Tibial nerve (tissue), 4 donors: ENCODE data around the gene ECE1. TPM values are rescaled to one million over a fixed set of nuclear protein-coding genes. Genes with fewer than 3 reads are reported as not detected.
"Not testable (repeated sequence)": the region's sequence is repeated elsewhere in the genome, so short reads cannot be mapped to it uniquely, and the experiment has no call there.

Source experiments
- DNase-seq, 2 donors: peaks; one replicate each; pipeline ENCODE4 v3.0.0-alpha.2; 2019; ENCODE audit warnings: low spot score in 2 of 2
- H3K27ac ChIP-seq, 4 donors: fragments of 200-600 bp; sonication (generic) in 3 of 4; one replicate each; pipeline ENCODE4 v1.5.1; 2017 to 2019; ENCODE audit warnings: mild to moderate bottlenecking in 1 of 4
- H3K27me3 ChIP-seq, 2 donors: fragments of 200-600 bp; sonication (generic) in 1 of 2; one replicate each; pipeline versions ENCODE4 v1.5.1 to v1.6.0; 2017 to 2019
- H3K36me3 ChIP-seq, 3 donors: fragments of 200-600 bp; sonication (generic); one replicate each; pipeline ENCODE4 v1.5.1; 2018 to 2019
- H3K4me1 ChIP-seq, 4 donors: fragments of 200-600 bp; sonication (generic) in 3 of 4; one replicate each; pipeline ENCODE4 v1.5.1; 2017 to 2019
- H3K4me3 ChIP-seq, 4 donors: fragments of 200-600 bp; sonication (generic) in 3 of 4; one replicate each; pipeline ENCODE4 v1.5.1; 2017 to 2019; ENCODE audit warnings: mild to moderate bottlenecking in 1 of 4, moderate library complexity in 1 of 4
- H3K9me3 ChIP-seq, 4 donors: fragments of 200-600 bp; sonication (generic) in 3 of 4; one replicate each; pipeline ENCODE4 v1.5.1; 2017 to 2019
- EP300 ChIP-seq, 2 donors: sonication (generic); formaldehyde crosslinking; IDR thresholded peaks; one replicate each; pipeline ENCODE4 v1.6.1; 2017; ENCODE audit warnings: antibody characterized with exemption in 2 of 2, mild to moderate bottlenecking in 1 of 2
- POLR2A ChIP-seq, 2 donors: fragments of 450-650 bp; IDR thresholded peaks; one replicate each; pipeline ENCODE4 v1.6.1; 2017; ENCODE audit warnings: antibody characterized with exemption in 2 of 2, mild to moderate bottlenecking in 2 of 2, moderate library complexity in 2 of 2
- WGBS, 2 donors: methylation state at CpG; one replicate each; pipeline ENCODE4 v1.1.5; 2018; 5-methylcytosine and 5-hydroxymethylcytosine counted together
- total RNA-seq, 4 donors: library from RNA; depleted of rRNA; stranded (reverse); fragments of >200 nt; gene quantifications; one replicate each; pipeline ENCODE4 v1.1.0, GENCODE V29; 2016
- TF ChIP-seq, protein P1 (sequence below), 5 experiments: fragments of 200-600 bp in 3 of 5; fragments of 450-650 bp in 2 of 5; sonication (generic) in 3 of 5; IDR thresholded peaks; one replicate each; pipeline ENCODE4 v1.5.1; 2016 to 2019; ENCODE audit warnings: antibody characterized with exemption in 5 of 5, mild to moderate bottlenecking in 3 of 5, moderate library complexity in 2 of 5

Gene ECE1
- total RNA-seq, 4 donors from 2014 or later, result 84.1 to 128 (median 110) TPM

DNA sequence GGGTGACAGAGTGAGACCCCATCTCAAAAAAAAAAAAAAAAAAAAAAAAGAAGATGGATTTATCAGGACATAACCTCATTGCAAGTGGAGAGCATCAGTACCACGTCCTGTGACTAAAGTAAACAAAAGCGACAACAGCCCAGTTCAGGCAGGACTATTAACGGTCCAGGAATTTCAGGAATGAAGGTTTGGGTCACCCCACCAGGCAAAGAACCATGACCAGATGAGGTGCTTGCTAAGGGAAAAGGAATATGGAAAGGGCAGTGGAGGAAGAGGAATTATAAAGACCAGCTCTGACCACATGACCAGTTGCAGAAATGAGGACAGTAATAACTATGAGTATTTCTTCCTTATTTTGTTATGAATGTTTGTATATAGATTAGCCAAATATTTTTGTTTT lies 78.1 kb downstream of the ECE1 start:
- Histone ChIP-seq H3K4me1 (no peaks in the 10 kb centered on the region), H3K9me3 (no peaks in the 10 kb centered on the region), H3K27me3 (no peaks in the 10 kb centered on the region), H3K4me3 (no peak overlapping the region), H3K36me3 (no peaks in the 10 kb centered on the region), H3K27ac (no peak overlapping the region)
- TF ChIP-seq, protein P1, sequence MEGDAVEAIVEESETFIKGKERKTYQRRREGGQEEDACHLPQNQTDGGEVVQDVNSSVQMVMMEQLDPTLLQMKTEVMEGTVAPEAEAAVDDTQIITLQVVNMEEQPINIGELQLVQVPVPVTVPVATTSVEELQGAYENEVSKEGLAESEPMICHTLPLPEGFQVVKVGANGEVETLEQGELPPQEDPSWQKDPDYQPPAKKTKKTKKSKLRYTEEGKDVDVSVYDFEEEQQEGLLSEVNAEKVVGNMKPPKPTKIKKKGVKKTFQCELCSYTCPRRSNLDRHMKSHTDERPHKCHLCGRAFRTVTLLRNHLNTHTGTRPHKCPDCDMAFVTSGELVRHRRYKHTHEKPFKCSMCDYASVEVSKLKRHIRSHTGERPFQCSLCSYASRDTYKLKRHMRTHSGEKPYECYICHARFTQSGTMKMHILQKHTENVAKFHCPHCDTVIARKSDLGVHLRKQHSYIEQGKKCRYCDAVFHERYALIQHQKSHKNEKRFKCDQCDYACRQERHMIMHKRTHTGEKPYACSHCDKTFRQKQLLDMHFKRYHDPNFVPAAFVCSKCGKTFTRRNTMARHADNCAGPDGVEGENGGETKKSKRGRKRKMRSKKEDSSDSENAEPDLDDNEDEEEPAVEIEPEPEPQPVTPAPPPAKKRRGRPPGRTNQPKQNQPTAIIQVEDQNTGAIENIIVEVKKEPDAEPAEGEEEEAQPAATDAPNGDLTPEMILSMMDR (IDR thresholded peaks at IDR 0.05), result no peak
- no peak for TF ChIP-seq EP300 (IDR thresholded peaks at IDR 0.05)
- no peak for TF ChIP-seq POLR2A (IDR thresholded peaks at IDR 0.05)
- 51 to 55% methylated on average over 3 of the region's 3 CpGs for WGBS, 2 donors
- DNase-seq, result no peak

DNA sequence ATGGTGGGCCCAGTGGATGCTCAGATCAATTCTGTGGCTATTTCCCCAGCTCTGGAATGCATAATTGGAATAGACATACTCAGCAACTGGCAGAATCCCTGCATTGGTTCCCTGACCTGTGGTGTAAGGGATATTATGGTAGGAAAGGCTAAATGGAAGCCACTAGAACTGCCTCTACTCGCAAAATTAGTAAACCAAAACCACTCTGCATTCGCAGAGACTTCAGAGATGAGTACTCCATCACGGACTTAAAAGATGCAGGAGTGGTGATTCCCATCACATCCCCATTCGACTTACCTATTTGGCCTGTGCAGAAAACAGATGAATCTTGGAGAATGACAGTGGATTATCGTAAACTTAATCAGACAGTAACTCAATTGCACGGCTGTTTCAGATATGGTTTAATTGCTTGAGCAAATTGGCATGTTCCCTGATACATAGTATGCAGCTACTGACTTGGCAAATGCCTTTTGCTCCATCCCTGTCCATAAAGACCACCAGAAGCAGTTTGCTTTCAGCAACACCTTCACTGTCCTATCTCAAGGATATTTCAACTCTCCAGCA lies 82.0 kb downstream of the ECE1 start:
- H3K27me3 ChIP-seq, H3K4me1 ChIP-seq, H3K4me3 ChIP-seq, H3K36me3 ChIP-seq, H3K9me3 ChIP-seq, DNase-seq, H3K27ac ChIP-seq: not testable (repeated sequence)
- 87 to 89% methylated on average over 6 of the region's 6 CpGs for WGBS, 2 donors

DNA sequence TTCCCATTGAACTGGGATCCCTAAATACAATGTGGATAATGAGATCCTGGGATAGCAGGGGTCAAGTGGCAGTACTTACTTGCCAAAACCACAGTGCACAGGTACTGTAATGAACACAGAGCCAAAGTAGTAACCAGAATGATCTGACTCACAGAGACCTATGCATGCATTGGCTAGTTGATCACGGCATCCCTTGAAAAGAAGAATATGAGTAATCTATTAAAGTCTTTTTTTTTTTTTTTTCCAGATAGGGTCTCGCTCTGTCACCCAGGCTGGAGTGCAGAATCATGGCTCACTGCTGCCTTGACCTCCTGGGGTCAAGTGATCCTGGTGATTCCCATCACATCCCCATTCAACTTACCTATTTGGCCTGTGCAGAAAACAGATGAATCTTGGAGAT lies 84.1 kb downstream of the ECE1 start:
- H3K9me3 ChIP-seq, result no peaks in the 10 kb centered on the region
- TF ChIP-seq, protein P1 (IDR thresholded peaks at IDR 0.05), result no peak
- no peak for TF ChIP-seq POLR2A (IDR thresholded peaks at IDR 0.05)
- no peak for TF ChIP-seq EP300 (IDR thresholded peaks at IDR 0.05)
- H3K4me1 ChIP-seq, result no peaks in the 10 kb centered on the region
- no peaks in the 10 kb centered on the region for H3K27me3 ChIP-seq
- DNase-seq, result no peak
- no peak overlapping the region for H3K4me3 ChIP-seq
- no peaks in the 10 kb centered on the region for H3K36me3 ChIP-seq
- H3K27ac ChIP-seq, result no peak overlapping the region
- 77 to 93% methylated on average over 2 of the region's 2 CpGs for WGBS, 2 donors

DNA sequence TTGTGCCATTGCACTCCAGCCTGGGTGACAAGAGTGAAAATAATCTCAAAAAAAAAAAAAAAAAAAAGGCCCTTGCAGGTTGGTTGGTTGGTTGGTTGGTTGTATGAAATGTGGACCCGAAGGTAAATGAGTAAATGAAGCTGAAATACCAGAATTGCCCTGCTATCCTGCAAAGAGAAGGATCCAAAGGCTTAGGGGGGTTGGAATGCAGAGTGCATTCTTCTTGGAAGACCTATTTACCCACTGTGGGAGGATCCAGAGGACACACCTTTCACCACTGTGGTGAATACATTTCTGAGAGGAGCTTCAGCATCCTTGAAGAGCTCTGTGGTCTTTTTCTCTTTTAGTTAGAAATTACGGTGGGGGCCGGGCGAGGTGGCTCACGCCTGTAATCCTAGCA lies 84.8 kb downstream of the ECE1 start:
- WGBS, 2 donors, result 93 to 100% methylated on average over 5 of the region's 5 CpGs
- H3K4me1 ChIP-seq, result no peaks in the 10 kb centered on the region
- TF ChIP-seq, protein P1 (IDR thresholded peaks at IDR 0.05), result no peak
- no peak for TF ChIP-seq POLR2A (IDR thresholded peaks at IDR 0.05)
- no peak for TF ChIP-seq EP300 (IDR thresholded peaks at IDR 0.05)
- H3K9me3 ChIP-seq, result no peaks in the 10 kb centered on the region
- no peak for DNase-seq
- H3K36me3 ChIP-seq, result no peaks in the 10 kb centered on the region
- H3K27me3 ChIP-seq, result no peaks in the 10 kb centered on the region
- H3K27ac ChIP-seq, result no peak overlapping the region
- H3K4me3 ChIP-seq, result no peak overlapping the region

DNA sequence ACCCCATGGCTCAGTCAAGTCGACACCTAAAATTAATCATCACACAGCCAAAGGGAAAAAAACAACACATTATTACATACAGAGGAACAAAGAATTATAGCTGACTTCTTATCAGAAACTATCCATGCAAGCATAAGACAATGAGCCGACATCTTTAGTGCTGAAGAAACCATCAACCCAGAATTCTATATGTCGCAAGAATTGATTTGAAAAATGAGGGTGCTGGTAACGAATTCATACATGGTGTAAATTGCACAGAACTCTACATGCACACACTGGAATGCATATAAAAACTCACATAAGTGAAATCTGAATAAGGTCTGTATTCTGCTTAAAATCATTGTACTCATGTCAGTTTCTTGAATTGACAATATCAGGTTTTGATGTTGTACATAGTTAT lies 88.6 kb downstream of the ECE1 start:
- Histone ChIP-seq H3K36me3 (no peaks in the 10 kb centered on the region), H3K9me3 (no peaks in the 10 kb centered on the region), H3K4me1 (no peaks in the 10 kb centered on the region), H3K4me3 (no peak overlapping the region), H3K27ac (no peak overlapping the region), H3K27me3 (no peaks in the 10 kb centered on the region)
- 90% methylated on average over 4 of the region's 4 CpGs for WGBS, 2 donors
- TF ChIP-seq POLR2A (IDR thresholded peaks at IDR 0.05), result no peak
- no peak for TF ChIP-seq EP300 (IDR thresholded peaks at IDR 0.05)
- TF ChIP-seq, protein P1 (IDR thresholded peaks at IDR 0.05), result no peak
- DNase-seq, result no peak

DNA sequence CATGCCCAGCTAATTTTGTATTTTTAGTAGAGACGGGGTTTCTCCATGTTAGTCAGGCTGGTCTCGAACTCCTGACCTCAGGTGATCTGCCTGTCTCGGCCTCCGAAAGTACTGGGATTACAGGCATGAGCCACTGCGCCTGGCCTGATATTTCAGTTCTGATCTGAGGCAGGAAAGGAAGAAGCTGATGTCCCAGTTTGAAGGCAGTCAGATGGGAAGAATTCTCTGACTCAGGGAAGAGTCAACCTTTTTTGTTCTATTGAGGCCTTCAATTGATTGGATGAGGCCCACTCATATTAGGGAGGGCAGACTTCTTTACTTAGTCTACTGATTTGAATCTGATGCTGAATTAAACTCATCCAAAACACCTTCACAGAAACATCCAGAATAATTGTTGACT lies 89.0 kb downstream of the ECE1 start:
- H3K27ac ChIP-seq, H3K36me3 ChIP-seq, H3K4me1 ChIP-seq, DNase-seq, H3K27me3 ChIP-seq, H3K9me3 ChIP-seq, H3K4me3 ChIP-seq: not testable (repeated sequence)
- 96 to 99% methylated on average over 5 of the region's 5 CpGs for WGBS, 2 donors
